T-cell (primary cell): Measurements from ENCODE around the gene ATXN2. TPM values are rescaled to one million over a fixed set of nuclear protein-coding genes. Genes with fewer than 3 reads are reported as not detected.

Experiments used
- ATAC-seq, 4 experiments: fragments of 200-7000 bp in 3 of 4; fragments of 150-1000 bp in 1 of 4; cut with Tn5 transposase; replicated peaks in 1 of 4; 1 replicate in 3 of 4; 2 replicates in 1 of 4; pipeline ENCODE4 v1.10.0; 2021; ENCODE audit warnings: moderate library complexity in 3 of 4, mild to moderate bottlenecking in 2 of 4, moderate number of reproducible peaks in 1 of 4
- CTCF ChIA-PET, 2 donors: fragments of 300-600 bp; sonication (Branson Sonifier 250); formaldehyde crosslinking; loops; one replicate each; lab custom pipeline; 2022; ENCODE audit warnings: antibody characterized with exemption in 2 of 2; lab: Charles Lee
- POLR2A ChIA-PET, 2 donors: fragments of 300-600 bp; sonication (Branson Sonifier 250); formaldehyde crosslinking; loops; one replicate each; lab custom pipeline; 2022; ENCODE audit warnings: antibody characterized with exemption in 2 of 2; lab: Charles Lee
- DNase-seq, 35 experiments: peaks; one replicate each; pipeline versions ENCODE4 v3.0.0 to v3.0.0-alpha.2; 2013 to 2023
- H3K27ac ChIP-seq: one replicate; pipeline ENCODE4 v1.5.1; 2013; ENCODE audit warnings: low read length
- H3K27me3 ChIP-seq, 2 experiments: replicated peaks in 1 of 2; 1 replicate in 1 of 2; 2 replicates in 1 of 2; pipeline versions ENCODE4 v1.6.1 to v1.7.0; 2013; ENCODE audit warnings: low read length in 1 of 2, mixed read lengths in 1 of 2; ENCODE audit not compliant: control insufficient read depth in 2 of 2, insufficient read depth in 2 of 2; ENCODE audit errors: extremely low read depth in 1 of 2
- H3K36me3 ChIP-seq, 2 donors: 1 replicate in 1 of 2; 2 replicates in 1 of 2; pipeline versions ENCODE4 v1.6.1 to v1.7.0; 2013; ENCODE audit warnings: low read length in 1 of 2; ENCODE audit not compliant: control insufficient read depth in 2 of 2, insufficient read depth in 1 of 2; ENCODE audit errors: extremely low read depth in 1 of 2
- H3K4me1 ChIP-seq, 2 experiments: 1 replicate in 1 of 2; 2 replicates in 1 of 2; pipeline versions ENCODE4 v1.6.1 to v1.7.0; 2013; ENCODE audit warnings: low read length in 2 of 2, mixed read lengths in 1 of 2; ENCODE audit not compliant: insufficient read depth in 2 of 2, control insufficient read depth in 1 of 2; ENCODE audit errors: extremely low read depth in 1 of 2
- H3K4me3 ChIP-seq, 2 donors: 1 replicate in 1 of 2; 2 replicates in 1 of 2; pipeline versions ENCODE4 v1.5.1 to v1.7.0; 2013; ENCODE audit warnings: mild to moderate bottlenecking in 2 of 2, low read length in 1 of 2, moderate library complexity in 1 of 2; ENCODE audit not compliant: control insufficient read depth in 1 of 2; ENCODE audit errors: extremely low read depth in 1 of 2
- H3K9me3 ChIP-seq: 2 replicates; pipeline ENCODE4 v1.7.0; 2013
- H3K27ac Mint-ChIP-seq, 2 donors: one replicate each; pipeline ENCODE4 v1.8.0; 2020 to 2021; ENCODE audit warnings: mild to moderate bottlenecking in 2 of 2, mixed read lengths in 2 of 2
- H3K27me3 Mint-ChIP-seq, 2 donors: one replicate each; pipeline ENCODE4 v1.8.0; 2021 to 2022; ENCODE audit warnings: mixed read lengths in 2 of 2
- H3K36me3 Mint-ChIP-seq: one replicate; pipeline ENCODE4 v1.8.0; 2021; ENCODE audit warnings: mixed read lengths
- H3K4me1 Mint-ChIP-seq, 3 donors: one replicate each; pipeline ENCODE4 v1.8.0; 2020 to 2022; ENCODE audit warnings: mixed read lengths in 3 of 3, mild to moderate bottlenecking in 1 of 3
- H3K4me3 Mint-ChIP-seq, 3 donors: one replicate each; pipeline ENCODE4 v1.8.0; 2020 to 2022; ENCODE audit warnings: mild to moderate bottlenecking in 3 of 3, mixed read lengths in 3 of 3, moderate library complexity in 3 of 3
- H3K9me3 Mint-ChIP-seq, 3 donors: one replicate each; pipeline ENCODE4 v1.8.0; 2020 to 2022; ENCODE audit warnings: mixed read lengths in 3 of 3
- WGBS: methylation state at CpG from one replicate; pipeline ENCODE4 v1.1.5; 2013; ENCODE audit warnings: missing lambda C conversion rate; ENCODE audit not compliant: insufficient coverage; 5-methylcytosine and 5-hydroxymethylcytosine counted together
- total RNA-seq, 35 experiments: library from RNA in 6 of 35; stranded (reverse) in 6 of 35; fragments of 120-200 nt in 1 of 35; gene quantifications; one replicate each; pipeline versions ENCODE4 v1.2.1 to v1.2.4 and lab custom pipeline; 2013 to 2026

Gene ATXN2
- total RNA-seq, 5 donors from 2014 or later (not counting 1 experiment from before 2014, with no cell fraction given) = 48.6 to 54.0 (median 50.3) TPM

- no peak overlapping the region for H3K4me3 ChIP-seq
- H3K36me3 ChIP-seq = peaks cover 4 to 53% of the 10 kb centered on the region in 2 donors
- DNase-seq (peak in 1 of 35 experiments; percentile 24), ATAC-seq (peak in 1 of 4 experiments; percentile 29)
- no peak overlapping the region for H3K27ac ChIP-seq
- no peaks in the 10 kb centered on the region for H3K4me1 ChIP-seq
- Mint-ChIP-seq H3K4me3 (no peak overlapping the region), H3K27ac (no peak overlapping the region), H3K9me3 (no peaks in the 10 kb centered on the region), H3K36me3 (peaks cover 29% of the 10 kb centered on the region), H3K27me3 (no peaks in the 10 kb centered on the region), H3K4me1 (no peaks in the 10 kb centered on the region)
- WGBS = 100% methylated on average over 2 of the region's 2 CpGs
- ChIA-PET CTCF (interaction anchor here in 1 of 2 donors (0.5 to 2.2 kb wide), 4 partner anchors 9 to 87 kb away, joined by 3 to 11 read pairs (median 3); no protein-coding TSS in a partner anchor), POLR2A (no interaction called here)
- H3K9me3 ChIP-seq = no peaks in the 10 kb centered on the region
- no peaks in the 10 kb centered on the region for H3K27me3 ChIP-seq
These were observed 116.7 kb downstream of the ATXN2 start for GRCh38 chr12:111482462-111482861.

GRCh38 chr12:111471236-111471635 is 127.9 kb downstream of the ATXN2 start:
- ChIA-PET CTCF (no interaction called here), POLR2A (no interaction called here)
- H3K9me3 Mint-ChIP-seq = no peaks in the 10 kb centered on the region
- no peaks in the 10 kb centered on the region for H3K27me3 ChIP-seq
- H3K27ac Mint-ChIP-seq = no peak overlapping the region
- no peaks in the 10 kb centered on the region for H3K27me3 Mint-ChIP-seq
- H3K27ac ChIP-seq = no peak overlapping the region
- no CpG with 5 or more reads among the region's 2 CpGs for WGBS
- no peaks in the 10 kb centered on the region for H3K9me3 ChIP-seq
- peaks cover 0 to 36% of the 10 kb centered on the region in 2 donors for H3K36me3 ChIP-seq
- no peaks in the 10 kb centered on the region for H3K4me1 Mint-ChIP-seq
- H3K36me3 Mint-ChIP-seq = peaks cover 30% of the 10 kb centered on the region
- no peaks in the 10 kb centered on the region for H3K4me1 ChIP-seq
- no peak overlapping the region for H3K4me3 Mint-ChIP-seq
- no peak for ATAC-seq
- H3K4me3 ChIP-seq = no peak overlapping the region
- no peak for DNase-seq

- H3K27me3 ChIP-seq = no peaks in the 10 kb centered on the region
- H3K9me3 ChIP-seq = no peaks in the 10 kb centered on the region
- Mint-ChIP-seq H3K4me1 (no peaks in the 10 kb centered on the region), H3K36me3 (peaks cover 33% of the 10 kb centered on the region), H3K27ac (no peak overlapping the region), H3K4me3 (no peak overlapping the region), H3K9me3 (no peaks in the 10 kb centered on the region), H3K27me3 (no peaks in the 10 kb centered on the region)
- ATAC-seq (no peak), DNase-seq (no peak)
- no peak overlapping the region for H3K4me3 ChIP-seq
- H3K4me1 ChIP-seq = no peaks in the 10 kb centered on the region
- WGBS = no CpG with 5 or more reads among the region's 2 CpGs
- POLR2A ChIA-PET = no interaction called here
- no peak overlapping the region for H3K27ac ChIP-seq
- CTCF ChIA-PET = no interaction called here
- H3K36me3 ChIP-seq = peaks cover 0 to 30% of the 10 kb centered on the region in 2 donors
These were observed 129.7 kb downstream of the ATXN2 start for GRCh38 chr12:111469401-111469800.

- Mint-ChIP-seq H3K27ac (no peak overlapping the region), H3K36me3 (peaks cover 26% of the 10 kb centered on the region), H3K27me3 (no peaks in the 10 kb centered on the region), H3K4me3 (no peak overlapping the region), H3K4me1 (no peaks in the 10 kb centered on the region), H3K9me3 (no peaks in the 10 kb centered on the region)
- Histone ChIP-seq H3K9me3 (no peaks in the 10 kb centered on the region), H3K36me3 (peaks cover 0 to 24% of the 10 kb centered on the region in 2 donors), H3K4me1 (no peaks in the 10 kb centered on the region), H3K27ac (no peak overlapping the region), H3K27me3 (no peaks in the 10 kb centered on the region), H3K4me3 (no peak overlapping the region)
- POLR2A ChIA-PET = no interaction called here
- 100% methylated on average over 3 of the region's 4 CpGs for WGBS
- DNase-seq (no peak), ATAC-seq (no peak)
- CTCF ChIA-PET = no interaction called here
These were observed 131.3 kb downstream of the ATXN2 start for GRCh38 chr12:111467857-111468241.

- ChIA-PET POLR2A (interaction anchor here in 1 of 2 donors (0.7 kb wide), 1 partner anchor 964 kb away, joined by 7 read pairs; no protein-coding TSS in a partner anchor), CTCF (interaction anchor here in 1 of 2 donors (1.4 to 1.5 kb wide), 2 partner anchors 10 to 15 kb away, joined by 3 to 7 read pairs; no protein-coding TSS in a partner anchor)
- DNase-seq (no peak), ATAC-seq (no peak)
- Histone ChIP-seq H3K9me3 (no peaks in the 10 kb centered on the region), H3K4me3 (no peak overlapping the region), H3K36me3 (peaks cover 0 to 22% of the 10 kb centered on the region in 2 donors), H3K27ac (no peak overlapping the region), H3K4me1 (no peaks in the 10 kb centered on the region), H3K27me3 (no peaks in the 10 kb centered on the region)
- Mint-ChIP-seq H3K4me1 (peaks cover 0 to 1% (median 0%) of the 10 kb centered on the region in 3 donors), H3K4me3 (no peak overlapping the region), H3K9me3 (no peaks in the 10 kb centered on the region), H3K27ac (no peak overlapping the region), H3K36me3 (peaks cover 27% of the 10 kb centered on the region), H3K27me3 (no peaks in the 10 kb centered on the region)
- WGBS = no CpG with 5 or more reads among the region's 3 CpGs
These were observed 131.8 kb downstream of the ATXN2 start for GRCh38 chr12:111467092-111467856.

- Mint-ChIP-seq H3K4me1 (peaks cover 0 to 2% (median 0%) of the 10 kb centered on the region in 3 donors), H3K27me3 (no peaks in the 10 kb centered on the region), H3K27ac (peak overlapping the region in 1 of 2 donors; percentile 53), H3K4me3 (no peak overlapping the region), H3K36me3 (peaks cover 8% of the 10 kb centered on the region), H3K9me3 (no peaks in the 10 kb centered on the region)
- ChIA-PET POLR2A (no interaction called here), CTCF (interaction anchor here in 1 of 2 donors (0.9 kb wide), 1 partner anchor 65 kb away, joined by 4 read pairs; no protein-coding TSS in a partner anchor)
- Histone ChIP-seq H3K27ac (no peak overlapping the region), H3K36me3 (peaks cover 7 to 9% of the 10 kb centered on the region in 2 donors), H3K9me3 (no peaks in the 10 kb centered on the region), H3K27me3 (no peaks in the 10 kb centered on the region), H3K4me3 (no peak overlapping the region), H3K4me1 (no peaks in the 10 kb centered on the region)
- ATAC-seq = no peak
- no peak for DNase-seq
These were observed 136.8 kb downstream of the ATXN2 start for GRCh38 chr12:111462210-111462769.
